Trophoblast cell (in vitro differentiated cells and primary cell): ENCODE results near the gene NFAT5.

Experiments
- DNase-seq, 2 donors: peaks; one replicate each; pipeline ENCODE4 v3.0.0-alpha.2; 2016
- H2AFZ ChIP-seq: 2 replicates; pipeline ENCODE4 v1.6.1; 2013; ENCODE audit warnings: low read length, moderate library complexity, mild to moderate bottlenecking; ENCODE audit not compliant: insufficient read depth, poor library complexity
- H2AK5ac ChIP-seq: 2 replicates; pipeline ENCODE4 v1.6.1; 2013; ENCODE audit warnings: mild to moderate bottlenecking, low read length
- H2BK120ac ChIP-seq: 2 replicates; pipeline ENCODE4 v1.6.1; 2013; ENCODE audit warnings: low read length, mild to moderate bottlenecking, moderate library complexity; ENCODE audit not compliant: insufficient read depth, poor library complexity
- H2BK12ac ChIP-seq: 2 replicates; pipeline ENCODE4 v1.6.1; 2013; ENCODE audit warnings: mild to moderate bottlenecking, low read length, moderate library complexity
- H2BK5ac ChIP-seq: 2 replicates; pipeline ENCODE4 v1.6.1; 2013; ENCODE audit warnings: low read length, low read depth, moderate library complexity, mild to moderate bottlenecking; ENCODE audit not compliant: poor library complexity
- H3K14ac ChIP-seq: 2 replicates; pipeline ENCODE4 v1.6.1; 2013; ENCODE audit warnings: mild to moderate bottlenecking, low read length
- H3K18ac ChIP-seq: 2 replicates; pipeline ENCODE4 v1.6.1; 2013; ENCODE audit warnings: mild to moderate bottlenecking, low read length
- H3K23ac ChIP-seq: 2 replicates; pipeline ENCODE4 v1.6.1; 2013; ENCODE audit warnings: low read length
- H3K27ac ChIP-seq: 2 replicates; pipeline ENCODE4 v1.5.1; 2013; ENCODE audit warnings: low read depth, mild to moderate bottlenecking, inconsistent platforms, low read length, moderate library complexity
- H3K27me3 ChIP-seq: 2 replicates; pipeline ENCODE4 v1.6.1; 2013; ENCODE audit warnings: inconsistent platforms, mild to moderate bottlenecking, low read length, moderate library complexity; ENCODE audit not compliant: insufficient read depth
- H3K36me3 ChIP-seq, 2 experiments: 1 replicate in 1 of 2; 2 replicates in 1 of 2; pipeline ENCODE4 v1.6.1; 2013; ENCODE audit warnings: low read length in 2 of 2, mild to moderate bottlenecking in 2 of 2, moderate library complexity in 1 of 2; ENCODE audit not compliant: insufficient read depth in 2 of 2, control insufficient read depth in 1 of 2
- H3K4ac ChIP-seq: 2 replicates; pipeline ENCODE4 v1.6.1; 2013; ENCODE audit warnings: low read depth, mild to moderate bottlenecking, low read length, moderate library complexity
- H3K4me1 ChIP-seq, 2 experiments: 1 replicate in 1 of 2; 2 replicates in 1 of 2; pipeline ENCODE4 v1.6.1; 2013; ENCODE audit warnings: low read length in 2 of 2, mild to moderate bottlenecking in 2 of 2, moderate library complexity in 1 of 2; ENCODE audit not compliant: insufficient read depth in 2 of 2, control insufficient read depth in 1 of 2
- H3K4me2 ChIP-seq: 2 replicates; pipeline ENCODE4 v1.6.1; 2013; ENCODE audit warnings: inconsistent platforms, mild to moderate bottlenecking, low read length, moderate library complexity
- H3K4me3 ChIP-seq: 2 replicates; pipeline ENCODE4 v1.5.1; 2013; ENCODE audit warnings: mild to moderate bottlenecking, low read depth, low read length, inconsistent platforms
- H3K79me1 ChIP-seq: one replicate; pipeline ENCODE4 v1.6.1; 2013; ENCODE audit warnings: low read length
- H3K79me2 ChIP-seq: 2 replicates; pipeline ENCODE4 v1.6.1; 2013; ENCODE audit warnings: low read length, mild to moderate bottlenecking; ENCODE audit not compliant: control insufficient read depth, insufficient read depth, poor library complexity
- H3K9ac ChIP-seq: 2 replicates; pipeline ENCODE4 v1.6.1; 2013; ENCODE audit warnings: mild to moderate bottlenecking, low read length
- H3K9me3 ChIP-seq: 2 replicates; pipeline ENCODE4 v1.6.1; 2013; ENCODE audit warnings: low read depth, mild to moderate bottlenecking, control low read depth, inconsistent platforms, low read length; ENCODE audit not compliant: insufficient read depth
- H4K12ac ChIP-seq: 2 replicates; pipeline ENCODE4 v1.6.1; 2013; ENCODE audit warnings: low read depth, mild to moderate bottlenecking, low read length, moderate library complexity
- H4K8ac ChIP-seq: 2 replicates; pipeline ENCODE4 v1.6.1; 2013; ENCODE audit warnings: low read depth, mild to moderate bottlenecking, low read length, moderate library complexity
- H4K91ac ChIP-seq: one replicate; pipeline ENCODE4 v1.6.1; 2013; ENCODE audit warnings: low read depth, mild to moderate bottlenecking, low read length, moderate library complexity
- WGBS: extraction: QIAGEN DNeasy Blood & Tissue Kit; methylation state at CpG from one replicate; pipeline ENCODE4 v1.1.7; 2013; ENCODE audit warnings: missing lambda C conversion rate; ENCODE audit not compliant: insufficient read length, insufficient coverage; ENCODE audit errors: extremely low coverage; 5-methylcytosine and 5-hydroxymethylcytosine counted together

NFAT5 gene

GRCh38 chr16:69616082-69616481 is 50.3 kb downstream of the NFAT5 start:
- Histone ChIP-seq H3K18ac (no peak overlapping the region), H3K79me2 (peaks cover 2% of the 10 kb centered on the region), H3K79me1 (no peaks in the 10 kb centered on the region), H3K9ac (no peak overlapping the region), H3K4me1 (peaks cover 0 to 8% of the 10 kb centered on the region in 2 experiments), H2AFZ (no peak overlapping the region), H3K4me3 (no peak overlapping the region), H4K12ac (no peak overlapping the region), H3K23ac (no peak overlapping the region), H2BK120ac (no peak overlapping the region), H4K91ac (no peak overlapping the region), H2AK5ac (no peak overlapping the region), H3K4ac (peak overlapping the region; percentile 15), H3K14ac (no peak overlapping the region), H3K4me2 (no peak overlapping the region), H3K9me3 (no peaks in the 10 kb centered on the region), H2BK12ac (no peak overlapping the region), H3K36me3 (peaks cover 1 to 4% of the 10 kb centered on the region in 2 experiments), H3K27ac (no peak overlapping the region), H2BK5ac (no peak overlapping the region), H4K8ac (no peak overlapping the region), H3K27me3 (no peaks in the 10 kb centered on the region)
- WGBS: no CpG with 5 or more reads among the region's 4 CpGs
- DNase-seq: no peak

- H3K79me1 ChIP-seq: no peaks in the 10 kb centered on the region
- H3K27ac ChIP-seq: no peak overlapping the region
- H3K27me3 ChIP-seq: no peaks in the 10 kb centered on the region
- H2AK5ac ChIP-seq: no peak overlapping the region
- H2BK12ac ChIP-seq: no peak overlapping the region
- no peak overlapping the region for H3K23ac ChIP-seq
- peak in 1 of 2 donors; percentile 43 for DNase-seq
- H3K14ac ChIP-seq: no peak overlapping the region
- WGBS: no CpG with 5 or more reads among the region's 1 CpG
- H3K4me2 ChIP-seq: no peak overlapping the region
- H4K8ac ChIP-seq: no peak overlapping the region
- no peak overlapping the region for H4K91ac ChIP-seq
- H2AFZ ChIP-seq: no peak overlapping the region
- no peaks in the 10 kb centered on the region for H3K9me3 ChIP-seq
- H2BK5ac ChIP-seq: no peak overlapping the region
- H3K4me3 ChIP-seq: no peak overlapping the region
- no peak overlapping the region for H3K4ac ChIP-seq
- no peaks in the 10 kb centered on the region for H3K79me2 ChIP-seq
- H3K4me1 ChIP-seq: no peaks in the 10 kb centered on the region
- H3K18ac ChIP-seq: no peak overlapping the region
- no peak overlapping the region for H2BK120ac ChIP-seq
- H4K12ac ChIP-seq: no peak overlapping the region
- peaks cover 1 to 4% of the 10 kb centered on the region in 2 experiments for H3K36me3 ChIP-seq
- no peak overlapping the region for H3K9ac ChIP-seq
These were observed 52.5 kb downstream of the NFAT5 start for GRCh38 chr16:69618307-69618706.

GRCh38 chr16:69618721-69619120 is 53.0 kb downstream of the NFAT5 start:
- no peaks in the 10 kb centered on the region for H3K9me3 ChIP-seq
- H2BK5ac ChIP-seq: no peak overlapping the region
- no peak overlapping the region for H3K4me3 ChIP-seq
- H3K9ac ChIP-seq: no peak overlapping the region
- no peak overlapping the region for H2AFZ ChIP-seq
- no peaks in the 10 kb centered on the region for H3K27me3 ChIP-seq
- no peak overlapping the region for H3K14ac ChIP-seq
- WGBS: no CpG with 5 or more reads among the region's 3 CpGs
- no peak overlapping the region for H3K4me2 ChIP-seq
- H3K4ac ChIP-seq: no peak overlapping the region
- no peaks in the 10 kb centered on the region for H3K79me1 ChIP-seq
- no peak overlapping the region for H4K12ac ChIP-seq
- H2BK120ac ChIP-seq: no peak overlapping the region
- H3K27ac ChIP-seq: no peak overlapping the region
- no peaks in the 10 kb centered on the region for H3K4me1 ChIP-seq
- no peak overlapping the region for H4K8ac ChIP-seq
- no peaks in the 10 kb centered on the region for H3K79me2 ChIP-seq
- no peak overlapping the region for H2BK12ac ChIP-seq
- H2AK5ac ChIP-seq: no peak overlapping the region
- H3K18ac ChIP-seq: no peak overlapping the region
- H3K36me3 ChIP-seq: peaks cover 1 to 4% of the 10 kb centered on the region in 2 experiments
- DNase-seq: no peak
- H4K91ac ChIP-seq: no peak overlapping the region
- H3K23ac ChIP-seq: no peak overlapping the region

- no peak overlapping the region for H3K27ac ChIP-seq
- H3K9ac ChIP-seq: no peak overlapping the region
- no peak overlapping the region for H2AK5ac ChIP-seq
- no peak overlapping the region for H3K18ac ChIP-seq
- no peak overlapping the region for H3K4ac ChIP-seq
- no peak overlapping the region for H2BK120ac ChIP-seq
- no peaks in the 10 kb centered on the region for H3K9me3 ChIP-seq
- no peaks in the 10 kb centered on the region for H3K79me2 ChIP-seq
- H3K23ac ChIP-seq: no peak overlapping the region
- H3K14ac ChIP-seq: no peak overlapping the region
- peaks cover 3 to 4% of the 10 kb centered on the region in 2 experiments for H3K36me3 ChIP-seq
- H3K4me1 ChIP-seq: no peaks in the 10 kb centered on the region
- H4K12ac ChIP-seq: no peak overlapping the region
- no peak overlapping the region for H3K4me2 ChIP-seq
- H4K91ac ChIP-seq: no peak overlapping the region
- H2BK12ac ChIP-seq: no peak overlapping the region
- H2BK5ac ChIP-seq: no peak overlapping the region
- DNase-seq: no peak
- no peak overlapping the region for H3K4me3 ChIP-seq
- no peak overlapping the region for H2AFZ ChIP-seq
- H3K27me3 ChIP-seq: no peaks in the 10 kb centered on the region
- H3K79me1 ChIP-seq: no peaks in the 10 kb centered on the region
- H4K8ac ChIP-seq: no peak overlapping the region
These were observed 53.7 kb downstream of the NFAT5 start for GRCh38 chr16:69619514-69619913.
